Neural cell (in vitro differentiated cells): ENCODE data around the gene CYP11A1.

Experiments used
- EP300 ChIP-seq: fragments of 450-650 bp; conservative IDR thresholded peaks from 2 replicates; pipeline ENCODE4 v1.6.1; 2014; ENCODE audit warnings: antibody characterized with exemption, mild to moderate bottlenecking, moderate library complexity; ENCODE audit not compliant: poor library complexity, severe bottlenecking
- EZH2 ChIP-seq: fragments of 200-600, 300-800 bp; shearing (Covaris generic), sonication (generic); IDR thresholded peaks from 2 replicates; pipeline ENCODE4 v1.6.1; 2014; ENCODE audit warnings: antibody characterized with exemption, low read length, borderline replicate concordance, mild to moderate bottlenecking; ENCODE audit not compliant: insufficient read depth, poor library complexity, severe bottlenecking
- POLR2AphosphoS5 ChIP-seq: IDR thresholded peaks from 2 replicates; pipeline ENCODE4 v1.6.1; 2012
- SMC3 ChIP-seq: fragments of 450-650 bp; conservative IDR thresholded peaks from 2 replicates; pipeline ENCODE4 v1.6.1; 2014; ENCODE audit warnings: antibody characterized with exemption, mild to moderate bottlenecking, moderate library complexity; ENCODE audit not compliant: poor library complexity
- TF ChIP-seq, protein P1 (sequence below): fragments of 450-650 bp; IDR thresholded peaks from 2 replicates; pipeline ENCODE4 v1.5.1; 2014; ENCODE audit warnings: antibody characterized with exemption, mild to moderate bottlenecking, moderate library complexity; ENCODE audit not compliant: poor library complexity, severe bottlenecking
- TF ChIP-seq, protein P2 (sequence below): IDR thresholded peaks from 2 replicates; pipeline ENCODE4 v1.6.1; 2012; ENCODE audit warnings: borderline replicate concordance

DNA sequence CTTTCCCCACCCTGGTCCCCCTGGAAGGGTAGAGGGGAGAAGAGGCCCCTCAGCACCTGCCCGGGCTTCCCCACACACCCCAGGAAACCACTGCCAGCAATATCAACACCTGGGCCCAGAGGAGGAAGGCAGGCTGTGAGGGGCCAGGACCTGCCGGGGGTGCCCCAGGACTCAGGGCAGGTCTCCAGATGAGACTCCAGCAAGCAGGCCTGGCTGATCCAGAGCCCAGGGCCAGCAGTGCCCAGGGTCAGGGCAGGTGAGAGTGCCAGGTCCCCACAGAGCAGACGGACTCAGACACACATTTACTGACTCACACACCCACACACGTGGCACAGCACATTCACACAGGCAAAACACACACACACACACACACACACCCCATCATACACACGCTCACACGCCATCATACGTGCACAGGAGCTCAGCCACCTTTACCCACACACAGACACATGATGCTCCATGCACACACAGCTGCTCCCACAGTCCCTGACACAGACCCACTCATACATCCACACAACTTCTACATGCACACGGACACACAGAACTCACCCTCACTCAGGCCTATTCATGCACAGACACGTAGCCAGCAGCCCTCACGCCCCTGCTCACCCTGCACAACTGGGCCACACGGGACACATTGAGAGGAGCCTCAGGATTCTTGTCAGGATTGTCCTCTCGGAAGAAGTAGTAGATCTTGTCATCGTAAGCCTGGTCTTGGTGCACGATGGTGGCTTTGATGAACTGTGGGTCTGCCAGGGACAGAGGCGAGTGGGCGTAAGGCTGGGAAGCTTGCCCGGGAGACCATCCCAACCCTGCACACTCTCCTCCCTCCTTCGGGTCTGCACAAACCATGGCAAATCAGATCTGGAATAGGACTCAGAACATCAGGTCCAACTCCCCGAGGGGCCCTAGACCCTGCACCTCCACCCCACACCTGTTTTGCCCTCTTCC lies 48.8 kb upstream of the CYP11A1 start:
- TF ChIP-seq, protein P1, sequence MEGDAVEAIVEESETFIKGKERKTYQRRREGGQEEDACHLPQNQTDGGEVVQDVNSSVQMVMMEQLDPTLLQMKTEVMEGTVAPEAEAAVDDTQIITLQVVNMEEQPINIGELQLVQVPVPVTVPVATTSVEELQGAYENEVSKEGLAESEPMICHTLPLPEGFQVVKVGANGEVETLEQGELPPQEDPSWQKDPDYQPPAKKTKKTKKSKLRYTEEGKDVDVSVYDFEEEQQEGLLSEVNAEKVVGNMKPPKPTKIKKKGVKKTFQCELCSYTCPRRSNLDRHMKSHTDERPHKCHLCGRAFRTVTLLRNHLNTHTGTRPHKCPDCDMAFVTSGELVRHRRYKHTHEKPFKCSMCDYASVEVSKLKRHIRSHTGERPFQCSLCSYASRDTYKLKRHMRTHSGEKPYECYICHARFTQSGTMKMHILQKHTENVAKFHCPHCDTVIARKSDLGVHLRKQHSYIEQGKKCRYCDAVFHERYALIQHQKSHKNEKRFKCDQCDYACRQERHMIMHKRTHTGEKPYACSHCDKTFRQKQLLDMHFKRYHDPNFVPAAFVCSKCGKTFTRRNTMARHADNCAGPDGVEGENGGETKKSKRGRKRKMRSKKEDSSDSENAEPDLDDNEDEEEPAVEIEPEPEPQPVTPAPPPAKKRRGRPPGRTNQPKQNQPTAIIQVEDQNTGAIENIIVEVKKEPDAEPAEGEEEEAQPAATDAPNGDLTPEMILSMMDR = no peak
- TF ChIP-seq EZH2 (no peak), SMC3 (no peak), POLR2AphosphoS5 (no peak), EP300 (no peak)
- TF ChIP-seq, protein P2, sequence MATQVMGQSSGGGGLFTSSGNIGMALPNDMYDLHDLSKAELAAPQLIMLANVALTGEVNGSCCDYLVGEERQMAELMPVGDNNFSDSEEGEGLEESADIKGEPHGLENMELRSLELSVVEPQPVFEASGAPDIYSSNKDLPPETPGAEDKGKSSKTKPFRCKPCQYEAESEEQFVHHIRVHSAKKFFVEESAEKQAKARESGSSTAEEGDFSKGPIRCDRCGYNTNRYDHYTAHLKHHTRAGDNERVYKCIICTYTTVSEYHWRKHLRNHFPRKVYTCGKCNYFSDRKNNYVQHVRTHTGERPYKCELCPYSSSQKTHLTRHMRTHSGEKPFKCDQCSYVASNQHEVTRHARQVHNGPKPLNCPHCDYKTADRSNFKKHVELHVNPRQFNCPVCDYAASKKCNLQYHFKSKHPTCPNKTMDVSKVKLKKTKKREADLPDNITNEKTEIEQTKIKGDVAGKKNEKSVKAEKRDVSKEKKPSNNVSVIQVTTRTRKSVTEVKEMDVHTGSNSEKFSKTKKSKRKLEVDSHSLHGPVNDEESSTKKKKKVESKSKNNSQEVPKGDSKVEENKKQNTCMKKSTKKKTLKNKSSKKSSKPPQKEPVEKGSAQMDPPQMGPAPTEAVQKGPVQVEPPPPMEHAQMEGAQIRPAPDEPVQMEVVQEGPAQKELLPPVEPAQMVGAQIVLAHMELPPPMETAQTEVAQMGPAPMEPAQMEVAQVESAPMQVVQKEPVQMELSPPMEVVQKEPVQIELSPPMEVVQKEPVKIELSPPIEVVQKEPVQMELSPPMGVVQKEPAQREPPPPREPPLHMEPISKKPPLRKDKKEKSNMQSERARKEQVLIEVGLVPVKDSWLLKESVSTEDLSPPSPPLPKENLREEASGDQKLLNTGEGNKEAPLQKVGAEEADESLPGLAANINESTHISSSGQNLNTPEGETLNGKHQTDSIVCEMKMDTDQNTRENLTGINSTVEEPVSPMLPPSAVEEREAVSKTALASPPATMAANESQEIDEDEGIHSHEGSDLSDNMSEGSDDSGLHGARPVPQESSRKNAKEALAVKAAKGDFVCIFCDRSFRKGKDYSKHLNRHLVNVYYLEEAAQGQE = no peak
